HG03135 (cell line): ENCODE data around the gene ASB6.
"Not testable (repeated sequence)": the region's sequence is repeated elsewhere in the genome, so short reads cannot be mapped to it uniquely, and the experiment has no call there.

Experiments used
- ATAC-seq: cut with Tn5 transposase; IDR thresholded peaks from one replicate; pipeline ENCODE4 v1.9.1; 2021; ENCODE audit warnings: mild to moderate bottlenecking, moderate library complexity; ENCODE audit not compliant: unreplicated experiment

Gene ASB6

GRCh38 chr9:129609486-129610212 is 32.3 kb downstream of the ASB6 start:
- ATAC-seq: no peak

GRCh38 chr9:129608561-129609481 is 33.1 kb downstream of the ASB6 start:
- ATAC-seq: no peak

GRCh38 chr9:129607027-129607387 is 34.9 kb downstream of the ASB6 start:
- no peak for ATAC-seq

- ATAC-seq: no peak
These were observed 35.6 kb downstream of the ASB6 start for GRCh38 chr9:129606161-129607026.

GRCh38 chr9:129604766-129605163 is 37.2 kb downstream of the ASB6 start:
- no peak for ATAC-seq

- ATAC-seq: no peak
These were observed 37.7 kb downstream of the ASB6 start for GRCh38 chr9:129604056-129604765.

GRCh38 chr9:129602598-129603415 is 39.1 kb downstream of the ASB6 start:
- ATAC-seq: no peak

GRCh38 chr9:129601082-129601674 is 40.8 kb downstream of the ASB6 start:
- no peak for ATAC-seq

GRCh38 chr9:129598089-129598596 is 43.8 kb downstream of the ASB6 start:
- ATAC-seq: no peak

GRCh38 chr9:129597355-129598088 is 44.4 kb downstream of the ASB6 start:
- ATAC-seq: no peak

GRCh38 chr9:129596541-129597331 is 45.2 kb downstream of the ASB6 start:
- no peak for ATAC-seq

- ATAC-seq: no peak
These were observed 45.9 kb downstream of the ASB6 start for GRCh38 chr9:129595903-129596540.

GRCh38 chr9:129595311-129595741 is 46.6 kb downstream of the ASB6 start:
- ATAC-seq: no peak

GRCh38 chr9:129594632-129595031 is 47.3 kb downstream of the ASB6 start:
- no peak for ATAC-seq

- ATAC-seq: not testable (repeated sequence)
These were observed 49.2 kb downstream of the ASB6 start for GRCh38 chr9:129592790-129593189.

- ATAC-seq: no peak
These were observed 50.0 kb downstream of the ASB6 start for GRCh38 chr9:129591916-129592315.

- no peak for ATAC-seq
These were observed 51.5 kb downstream of the ASB6 start for GRCh38 chr9:129590466-129590865.
